ENCODE data around the gene HTRA3.

DNA sequence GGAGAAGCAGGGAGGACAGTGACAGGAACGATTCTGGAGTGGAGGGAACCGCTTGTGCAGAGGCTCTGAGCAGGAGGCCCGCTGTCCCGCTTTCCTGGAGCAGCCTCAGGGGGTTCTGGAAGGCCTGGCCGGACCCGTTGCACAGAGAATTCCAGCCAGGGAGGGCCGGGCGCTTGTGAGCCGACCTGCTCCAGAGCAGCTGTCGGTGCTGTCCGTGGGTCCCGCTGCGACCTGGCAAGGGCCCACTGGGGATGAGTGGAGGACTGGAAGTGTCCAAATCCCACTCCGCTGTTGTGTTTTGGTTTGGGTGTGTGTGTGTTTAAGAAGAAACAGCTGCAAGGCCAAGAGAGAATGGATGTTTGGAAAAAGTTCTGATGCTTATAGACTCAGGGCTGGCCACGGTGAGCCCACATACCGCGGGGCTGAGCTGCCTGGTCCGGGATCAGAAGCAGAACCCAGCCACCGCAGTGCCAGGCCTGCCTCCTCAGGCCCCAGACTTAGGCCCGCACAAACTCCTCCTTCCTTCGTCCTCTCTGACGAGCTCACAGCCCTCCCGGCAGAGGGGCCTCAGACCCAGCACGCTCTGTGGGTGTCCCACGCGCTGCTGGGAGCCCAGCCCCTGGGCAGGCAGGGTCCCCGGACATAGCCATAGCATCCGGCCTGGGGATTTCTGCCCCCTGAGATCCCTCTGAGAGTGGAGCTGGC lies 73.9 kb downstream of the HTRA3 start:
- TF ChIP-seq EZH2 (IDR thresholded peaks at IDR 0.05; ENCODE audit: low read length, unreplicated experiment), result no peak
- TF ChIP-seq, protein P1, sequence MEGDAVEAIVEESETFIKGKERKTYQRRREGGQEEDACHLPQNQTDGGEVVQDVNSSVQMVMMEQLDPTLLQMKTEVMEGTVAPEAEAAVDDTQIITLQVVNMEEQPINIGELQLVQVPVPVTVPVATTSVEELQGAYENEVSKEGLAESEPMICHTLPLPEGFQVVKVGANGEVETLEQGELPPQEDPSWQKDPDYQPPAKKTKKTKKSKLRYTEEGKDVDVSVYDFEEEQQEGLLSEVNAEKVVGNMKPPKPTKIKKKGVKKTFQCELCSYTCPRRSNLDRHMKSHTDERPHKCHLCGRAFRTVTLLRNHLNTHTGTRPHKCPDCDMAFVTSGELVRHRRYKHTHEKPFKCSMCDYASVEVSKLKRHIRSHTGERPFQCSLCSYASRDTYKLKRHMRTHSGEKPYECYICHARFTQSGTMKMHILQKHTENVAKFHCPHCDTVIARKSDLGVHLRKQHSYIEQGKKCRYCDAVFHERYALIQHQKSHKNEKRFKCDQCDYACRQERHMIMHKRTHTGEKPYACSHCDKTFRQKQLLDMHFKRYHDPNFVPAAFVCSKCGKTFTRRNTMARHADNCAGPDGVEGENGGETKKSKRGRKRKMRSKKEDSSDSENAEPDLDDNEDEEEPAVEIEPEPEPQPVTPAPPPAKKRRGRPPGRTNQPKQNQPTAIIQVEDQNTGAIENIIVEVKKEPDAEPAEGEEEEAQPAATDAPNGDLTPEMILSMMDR (conservative IDR thresholded peaks at IDR 0.05; ENCODE audit: low read depth, low read length), result no peak
